Activated CD8-positive, alpha-beta T cell treated with anti-CD3 and anti-CD28 coated beads for 36 hours (primary cell): ENCODE results near the gene MCU. TPM values are rescaled to one million over a fixed set of nuclear protein-coding genes. Genes with fewer than 3 reads are reported as not detected.
"Not testable (repeated sequence)": the region's sequence is repeated elsewhere in the genome, so short reads cannot be mapped to it uniquely, and the experiment has no call there.

Experiments
- ATAC-seq: fragments of 200-7000 bp; cut with Tn5 transposase; one replicate; pipeline ENCODE4 v1.10.0; 2021; ENCODE audit warnings: mild to moderate bottlenecking, moderate library complexity
- CTCF ChIA-PET: fragments of 350-600 bp; sonication (Branson Sonifier 250); formaldehyde crosslinking; loops from one replicate; lab custom pipeline; 2021; ENCODE audit warnings: antibody characterized with exemption; lab: Charles Lee
- POLR2A ChIA-PET: fragments of 350-600 bp; sonication (Branson Sonifier 250); formaldehyde crosslinking; loops from one replicate; lab custom pipeline; 2021; ENCODE audit warnings: antibody characterized with exemption; lab: Charles Lee
- DNase-seq: peaks from one replicate; pipeline ENCODE4 v3.0.0-alpha.2; 2020
- H3K27ac Mint-ChIP-seq: one replicate; pipeline ENCODE4 v1.8.0; 2021; ENCODE audit warnings: mild to moderate bottlenecking, mixed read lengths
- H3K27me3 Mint-ChIP-seq: one replicate; pipeline ENCODE4 v1.8.0; 2021; ENCODE audit warnings: mixed read lengths
- H3K36me3 Mint-ChIP-seq: one replicate; pipeline ENCODE4 v1.8.0; 2021; ENCODE audit warnings: low read depth, mixed read lengths
- H3K4me1 Mint-ChIP-seq: one replicate; pipeline ENCODE4 v1.8.0; 2021; ENCODE audit warnings: low read depth, mixed read lengths
- H3K4me3 Mint-ChIP-seq: one replicate; pipeline ENCODE4 v1.8.0; 2021; ENCODE audit warnings: mild to moderate bottlenecking, moderate library complexity, mixed read lengths
- H3K9me3 Mint-ChIP-seq: one replicate; pipeline ENCODE4 v1.8.0; 2021; ENCODE audit warnings: mixed read lengths
- CTCF ChIP-seq: fragments of 200-600 bp; IDR thresholded peaks from one replicate; pipeline ENCODE4 v1.8.0; 2022; ENCODE audit warnings: antibody characterized with exemption, mild to moderate bottlenecking
- intact Hi-C: fragments of 100-400 bp; cut with micrococcal nuclease; formaldehyde crosslinking; loops from one replicate; pipeline ENCODE4 v1.10.0; 2022
- total RNA-seq, 2 experiments: library from RNA; stranded (reverse); gene quantifications; one replicate each; pipeline ENCODE4 v1.2.3, GENCODE V29; 2021

Gene MCU
- total RNA-seq, 2 experiments from 2014 or later, result 17.1 to 18.3 TPM

GRCh38 chr10:72756674-72757385, 64.9 kb downstream of the MCU start:
- intact Hi-C loops, result no loop called here
- Mint-ChIP-seq H3K4me3 (no peak overlapping the region), H3K36me3 (no peaks in the 10 kb centered on the region), H3K9me3 (no peaks in the 10 kb centered on the region), H3K27me3 (no peaks in the 10 kb centered on the region), H3K27ac (no peak overlapping the region), H3K4me1 (peaks cover 7% of the 10 kb centered on the region)
- no peak for TF ChIP-seq CTCF
- ATAC-seq, result no peak
- DNase-seq, result no peak
- ChIA-PET POLR2A (no interaction called here), CTCF (interaction anchor here (1.1 kb wide), 1 partner anchor 270 kb away, joined by 3 read pairs; no protein-coding TSS in a partner anchor)

- H3K27me3 Mint-ChIP-seq, result no peaks in the 10 kb centered on the region
- peaks cover 7% of the 10 kb centered on the region for H3K4me1 Mint-ChIP-seq
- H3K9me3 Mint-ChIP-seq, result no peaks in the 10 kb centered on the region
- no peak for DNase-seq
- H3K4me3 Mint-ChIP-seq, result no peak overlapping the region
- no peak for TF ChIP-seq CTCF
- H3K27ac Mint-ChIP-seq, result no peak overlapping the region
- intact Hi-C loops, result no loop called here
- POLR2A ChIA-PET, result no interaction called here
- ATAC-seq, result no peak
- CTCF ChIA-PET, result interaction anchor here (0.7 kb wide), 1 partner anchor 9 kb away, joined by 4 read pairs; no protein-coding TSS in a partner anchor
- no peaks in the 10 kb centered on the region for H3K36me3 Mint-ChIP-seq
These were observed 65.8 kb downstream of the MCU start for GRCh38 chr10:72757732-72758131.

- H3K4me3 Mint-ChIP-seq, intact Hi-C loops, CTCF ChIA-PET, ATAC-seq, H3K27me3 Mint-ChIP-seq, DNase-seq, H3K9me3 Mint-ChIP-seq, H3K36me3 Mint-ChIP-seq, H3K4me1 Mint-ChIP-seq, H3K27ac Mint-ChIP-seq: not testable (repeated sequence)
- POLR2A ChIA-PET, result interaction anchor here (0.5 kb wide), 1 partner anchor 325 kb away, joined by 3 read pairs; no protein-coding TSS in a partner anchor
These were observed 67.0 kb downstream of the MCU start for GRCh38 chr10:72758930-72759329.

- POLR2A ChIA-PET, result no interaction called here
- no peaks in the 10 kb centered on the region for H3K36me3 Mint-ChIP-seq
- CTCF ChIA-PET, result no interaction called here
- no peak overlapping the region for H3K27ac Mint-ChIP-seq
- TF ChIP-seq CTCF, result no peak
- ATAC-seq (no peak), DNase-seq (no peak)
- no peaks in the 10 kb centered on the region for H3K4me1 Mint-ChIP-seq
- H3K4me3 Mint-ChIP-seq, result no peak overlapping the region
- H3K27me3 Mint-ChIP-seq, result no peaks in the 10 kb centered on the region
- H3K9me3 Mint-ChIP-seq, result no peaks in the 10 kb centered on the region
- intact Hi-C loops, result no loop called here
These were observed 67.6 kb downstream of the MCU start for GRCh38 chr10:72759584-72759983.

- POLR2A ChIA-PET, result no interaction called here
- TF ChIP-seq CTCF, result no peak
- CTCF ChIA-PET, result no interaction called here
- Mint-ChIP-seq H3K9me3 (peaks cover 1% of the 10 kb centered on the region), H3K27me3 (no peaks in the 10 kb centered on the region), H3K4me1 (no peaks in the 10 kb centered on the region), H3K36me3 (peaks cover 3% of the 10 kb centered on the region), H3K4me3 (no peak overlapping the region), H3K27ac (no peak overlapping the region)
- intact Hi-C loops, result no loop called here
- DNase-seq (no peak), ATAC-seq (no peak)
These were observed 69.6 kb downstream of the MCU start for GRCh38 chr10:72761498-72761897.
